Activated CD4-positive, CD25-positive, alpha-beta regulatory T cell treated with anti-CD3 and anti-CD28 coated beads, Interleukin-2, amount 50 U/mL, for 72 hours (primary cell): Measurements from ENCODE around the gene PSMD9.
"Not testable (repeated sequence)": the region's sequence is repeated elsewhere in the genome, so short reads cannot be mapped to it uniquely, and the experiment has no call there.

Experiments used
- DNase-seq: peaks from one replicate; pipeline ENCODE4 v3.0.0; 2021

PSMD9 gene

DNA sequence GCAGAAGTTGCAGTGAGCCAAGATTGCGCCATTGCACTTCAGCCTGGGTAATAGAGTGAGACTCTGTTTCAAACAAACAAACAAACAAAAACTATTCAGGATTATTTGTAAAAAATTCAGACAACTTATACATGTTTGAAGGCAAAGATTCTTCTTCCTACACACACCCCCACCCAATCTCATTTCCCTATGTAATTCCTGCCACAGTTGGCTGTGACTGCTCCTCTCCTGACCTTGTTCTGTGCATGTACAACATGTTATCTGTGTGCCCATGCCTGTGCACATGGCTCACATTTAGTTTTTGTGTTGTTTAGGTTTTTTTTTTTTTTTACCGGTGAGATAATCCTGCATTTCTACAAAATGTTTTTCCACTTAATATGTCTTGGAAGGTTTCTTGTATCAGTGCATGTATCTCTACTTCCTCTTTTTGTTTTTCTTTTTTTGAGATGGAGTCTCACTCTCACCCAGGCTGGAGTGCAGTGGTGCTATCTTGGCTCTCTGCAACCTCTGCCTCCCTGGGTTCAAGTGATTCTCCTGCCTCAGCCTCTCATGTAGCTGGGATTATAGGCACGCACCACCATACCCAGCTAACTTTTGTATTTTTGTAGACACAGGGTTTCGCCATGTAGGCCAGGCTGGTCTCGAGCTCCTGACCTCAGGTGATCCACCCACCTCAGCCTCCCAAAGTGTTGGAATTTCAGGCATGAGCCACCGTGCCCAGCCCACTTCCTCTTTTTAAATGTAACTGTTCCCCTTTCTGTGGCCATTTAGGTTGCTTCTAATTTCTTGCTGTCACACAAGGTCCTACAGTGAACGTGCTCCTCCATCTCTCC is 38.5 kb downstream of the PSMD9 start:
- DNase-seq = no peak

DNA sequence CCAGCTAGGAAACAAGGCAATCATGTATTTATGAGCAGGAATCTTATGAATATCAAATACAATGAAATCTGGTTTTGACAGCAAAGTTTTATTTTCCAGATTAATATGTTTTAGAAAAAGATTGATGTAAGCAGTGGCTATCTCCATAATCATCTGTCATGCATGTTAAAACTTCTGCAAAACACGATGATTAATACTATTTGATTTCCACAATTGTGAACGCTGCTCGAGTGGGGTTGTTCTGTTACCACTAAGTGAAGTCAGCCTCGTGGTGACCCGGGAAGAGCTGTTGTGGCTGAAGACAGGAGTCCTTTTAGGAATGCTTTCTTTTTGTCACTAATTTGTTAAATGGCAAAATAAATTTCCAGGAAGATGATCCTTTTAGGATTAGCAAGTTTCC is 39.2 kb downstream of the PSMD9 start:
- DNase-seq = no peak

DNA sequence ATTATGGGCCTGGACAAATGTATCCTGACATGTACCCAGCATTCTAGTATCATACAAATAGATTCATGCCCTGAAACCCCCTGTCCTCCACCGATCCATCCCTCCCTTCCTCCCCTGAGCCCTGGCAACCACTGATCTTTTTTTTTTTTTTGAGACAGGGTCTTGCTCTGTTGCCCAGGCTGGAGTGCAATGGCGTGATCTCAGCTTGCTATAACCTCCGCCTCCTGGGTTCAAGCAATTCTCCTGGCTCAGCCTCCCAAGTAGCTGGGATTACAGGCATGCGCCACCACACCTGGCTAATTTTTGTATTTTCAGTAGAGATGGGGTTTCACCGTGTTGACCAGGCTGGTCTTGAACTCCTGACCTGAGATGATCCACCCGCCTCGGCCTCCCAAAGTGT is 41.0 kb downstream of the PSMD9 start:
- not testable (repeated sequence) for DNase-seq

DNA sequence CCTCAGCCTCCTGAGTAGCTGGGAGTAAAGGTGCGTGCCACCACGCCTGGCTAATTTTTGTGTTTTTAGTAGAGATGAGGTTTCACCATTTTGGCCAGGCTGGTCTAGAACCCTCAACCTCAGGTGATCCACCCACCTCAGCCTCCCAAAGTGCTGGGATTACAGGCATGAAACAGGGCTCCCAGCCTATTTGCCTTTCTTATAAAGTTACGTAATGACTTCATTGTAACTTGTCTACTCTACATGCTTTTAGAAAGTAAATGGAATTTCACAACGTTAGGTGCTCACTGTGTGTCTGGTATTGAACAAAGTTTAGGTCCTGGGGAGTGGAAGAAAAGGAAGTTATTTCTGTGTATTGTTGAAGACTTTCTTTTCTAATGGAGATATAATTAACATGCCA is 42.3 kb downstream of the PSMD9 start:
- no peak for DNase-seq

DNA sequence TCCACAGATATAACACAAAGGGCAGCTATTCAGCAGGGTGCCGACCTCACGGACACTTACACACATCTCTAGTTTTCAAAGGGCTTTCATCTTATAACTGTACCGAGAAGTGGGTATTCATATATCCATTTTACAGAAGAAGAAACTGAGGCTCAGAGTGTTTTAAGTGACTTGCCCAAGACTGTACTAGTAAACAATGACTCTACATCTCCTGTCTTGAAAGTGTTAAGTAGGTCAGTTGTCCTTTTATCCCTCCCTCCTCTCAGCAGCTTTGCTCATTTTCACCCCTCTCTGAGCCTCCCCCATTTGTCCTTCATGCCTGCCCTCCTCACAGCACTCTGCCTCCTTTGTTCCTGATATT is 43.6 kb downstream of the PSMD9 start:
- no peak for DNase-seq

DNA sequence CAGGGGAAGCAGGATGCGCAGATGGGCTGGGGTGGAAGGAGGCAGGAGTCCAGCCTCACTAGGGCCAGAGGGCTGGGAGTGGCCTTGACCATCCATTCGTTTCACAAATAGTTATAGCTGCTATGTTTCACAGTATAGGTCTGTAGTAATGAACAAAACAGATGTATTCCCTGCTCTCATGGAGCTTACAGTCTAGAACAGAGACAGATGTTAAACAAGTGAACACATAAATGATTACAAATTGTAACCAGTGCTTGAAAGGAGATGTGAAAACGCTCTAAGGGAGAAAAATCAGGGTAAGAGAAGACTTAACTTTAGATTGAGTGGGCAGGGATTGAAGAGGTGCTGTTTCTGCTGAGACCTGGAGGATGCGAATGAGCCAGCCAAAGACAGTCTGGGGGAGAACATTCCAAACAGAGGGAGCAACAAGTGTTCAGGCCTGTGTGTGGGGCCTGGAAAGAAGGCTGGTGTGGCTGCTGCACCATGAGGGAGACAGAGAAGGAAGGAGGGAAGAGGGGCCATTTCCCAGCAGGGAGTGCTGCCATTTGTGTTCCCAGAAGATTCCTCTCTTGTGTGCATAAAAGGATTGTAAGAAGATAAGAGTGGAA is 44.4 kb downstream of the PSMD9 start:
- no peak for DNase-seq

DNA sequence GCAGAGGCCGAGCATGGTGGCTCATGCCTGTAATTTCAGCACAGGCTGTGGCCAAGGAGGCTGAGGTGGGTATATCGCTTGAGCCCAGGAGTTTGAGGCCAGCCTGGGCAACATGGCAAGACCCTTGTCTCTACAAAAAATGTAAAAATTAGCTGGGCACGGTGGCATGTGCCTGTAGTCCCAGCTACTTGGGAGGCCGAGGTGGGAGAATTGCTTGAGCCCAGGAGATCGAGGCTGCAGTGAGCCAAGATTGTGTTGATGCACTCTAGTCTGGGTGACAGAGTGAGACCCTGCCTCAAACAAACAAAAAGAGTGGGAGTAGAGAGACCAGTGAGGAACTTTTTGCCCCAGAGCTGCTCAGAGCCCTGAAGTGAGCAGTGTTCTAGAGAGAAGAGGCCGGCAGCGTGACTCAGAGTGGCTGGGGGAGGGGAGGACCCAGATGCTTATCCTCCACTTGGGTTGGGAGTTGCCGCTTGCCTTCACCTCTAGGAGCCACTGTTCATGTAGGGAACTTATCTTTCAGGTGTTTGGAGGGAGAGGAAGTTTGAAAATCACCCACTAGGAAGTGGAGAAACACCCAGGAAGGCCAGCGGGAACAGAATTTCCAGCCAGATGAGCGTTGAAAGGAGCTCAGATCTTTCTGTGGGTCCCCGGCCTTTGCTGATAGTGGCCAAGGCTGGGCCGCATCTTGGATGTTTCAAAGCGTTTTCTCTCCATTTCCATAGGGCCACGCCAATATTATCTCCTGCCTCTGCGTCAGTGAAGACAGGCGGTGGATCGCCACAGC is 45.1 kb downstream of the PSMD9 start:
- no peak for DNase-seq

DNA sequence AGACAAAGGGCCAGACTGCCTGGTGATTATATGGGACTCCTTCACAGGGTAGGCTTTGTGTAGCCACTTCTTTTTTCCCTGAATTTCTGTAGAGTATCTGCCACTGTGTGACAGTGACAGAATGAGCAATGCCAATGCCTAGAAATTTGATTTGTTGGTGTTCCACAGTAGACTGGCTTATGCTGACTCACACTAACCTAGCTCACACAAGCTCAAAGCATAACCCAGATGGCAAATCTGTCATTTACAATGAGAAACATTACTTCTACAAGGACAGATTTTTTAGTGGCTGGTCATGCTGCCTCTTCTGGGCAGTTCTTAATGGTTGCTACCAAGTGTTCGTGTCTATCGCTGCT is 45.7 kb downstream of the PSMD9 start:
- no peak for DNase-seq

DNA sequence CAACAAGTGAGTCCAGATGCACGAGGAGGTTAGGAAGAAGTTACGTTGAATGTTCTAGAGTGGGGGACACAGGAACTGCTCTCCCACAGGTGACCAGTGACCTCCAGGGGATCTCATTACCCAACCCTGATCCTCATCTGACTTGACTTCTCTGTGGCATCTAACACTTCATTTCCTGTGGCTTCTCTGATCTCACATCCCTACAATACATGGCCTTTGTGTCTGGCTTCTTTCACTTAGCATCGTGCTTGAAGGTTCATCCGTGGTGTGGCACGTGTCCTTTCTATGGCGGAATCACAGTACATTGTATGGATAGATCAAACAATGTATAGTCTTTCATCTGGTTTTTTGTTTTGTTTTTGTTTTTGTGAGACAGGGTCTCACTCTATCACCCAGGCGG is 49.1 kb downstream of the PSMD9 start:
- no peak for DNase-seq

DNA sequence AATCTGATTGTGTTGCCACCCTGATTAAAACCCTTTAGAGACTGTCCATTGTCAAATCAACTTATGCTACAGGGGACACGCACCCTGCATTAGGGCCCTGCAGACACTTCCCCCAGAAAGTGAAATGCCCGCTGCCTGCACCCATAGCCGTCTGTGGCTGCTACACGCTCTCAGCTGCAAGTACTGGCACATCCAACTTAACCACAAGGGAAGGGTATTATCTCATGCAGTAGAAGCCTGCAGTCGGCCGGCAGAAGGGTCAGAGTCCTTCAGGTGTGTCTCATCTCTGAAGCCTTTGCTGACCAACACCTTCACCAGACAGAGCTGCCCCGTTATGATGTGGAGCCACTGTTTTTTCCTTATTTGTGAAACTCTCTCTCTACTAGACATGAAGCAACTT is 50.6 kb downstream of the PSMD9 start:
- DNase-seq = no peak

DNA sequence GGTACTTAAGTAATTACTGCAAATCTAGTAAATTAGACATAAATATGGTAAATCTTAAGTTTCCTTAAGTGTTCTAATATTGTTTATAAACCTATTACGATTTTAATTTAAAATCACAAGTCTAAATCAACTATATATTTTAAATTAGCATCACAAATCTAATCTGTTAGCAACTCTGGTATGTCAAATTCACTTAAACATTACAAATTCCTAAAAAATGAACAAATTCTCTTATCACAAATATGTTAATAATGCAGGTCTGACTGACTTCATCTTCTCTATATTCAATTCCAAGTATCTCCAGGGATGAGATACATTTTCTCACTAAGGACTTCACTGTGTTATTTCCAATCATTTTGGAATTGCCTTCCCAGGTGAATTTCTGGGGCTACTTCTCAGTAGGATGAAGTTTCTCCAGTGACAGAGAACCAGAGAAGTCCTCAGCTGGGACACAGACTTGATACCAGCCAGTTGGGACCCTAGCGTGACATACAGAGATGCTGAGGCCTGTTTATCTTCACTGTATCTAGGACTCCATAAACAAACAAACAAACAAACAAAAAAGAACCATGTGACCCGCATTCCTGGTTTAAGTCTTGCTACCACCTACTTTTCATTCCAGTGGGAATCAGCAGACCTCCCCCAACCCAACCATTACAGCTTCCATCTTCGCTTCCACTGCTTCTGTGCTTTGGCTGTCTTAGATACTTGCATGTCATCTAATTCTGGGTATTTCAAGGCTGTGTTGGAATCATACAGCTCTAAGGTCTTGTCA is 51.6 kb downstream of the PSMD9 start:
- DNase-seq = no peak

DNA sequence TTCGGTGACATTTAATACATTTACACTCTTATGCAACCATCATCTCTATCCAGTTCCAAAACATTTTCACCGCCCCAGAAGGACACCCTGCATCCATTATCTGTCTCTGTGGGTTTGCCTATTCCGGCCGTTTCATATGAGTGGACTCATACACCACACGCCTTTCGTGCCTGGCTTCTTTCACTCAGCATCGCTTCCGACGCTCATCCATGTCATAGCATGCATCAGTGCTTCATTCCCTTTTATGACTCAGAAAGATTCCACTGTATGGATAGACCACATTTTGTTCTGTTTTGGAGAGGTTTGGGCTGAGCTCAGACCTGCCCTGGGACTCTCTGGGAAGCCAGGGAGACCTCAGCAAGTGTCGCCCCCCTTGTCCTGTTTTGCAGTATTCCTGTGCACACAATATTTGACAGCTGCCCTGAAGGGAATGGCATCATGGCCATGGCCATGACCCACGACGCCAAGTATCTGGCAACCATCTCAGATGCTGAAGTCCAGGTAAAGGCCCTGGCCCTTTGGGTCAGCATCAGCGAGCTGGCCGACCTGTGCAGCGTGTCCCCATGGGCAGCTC is 53.6 kb downstream of the PSMD9 start:
- DNase-seq = no peak

DNA sequence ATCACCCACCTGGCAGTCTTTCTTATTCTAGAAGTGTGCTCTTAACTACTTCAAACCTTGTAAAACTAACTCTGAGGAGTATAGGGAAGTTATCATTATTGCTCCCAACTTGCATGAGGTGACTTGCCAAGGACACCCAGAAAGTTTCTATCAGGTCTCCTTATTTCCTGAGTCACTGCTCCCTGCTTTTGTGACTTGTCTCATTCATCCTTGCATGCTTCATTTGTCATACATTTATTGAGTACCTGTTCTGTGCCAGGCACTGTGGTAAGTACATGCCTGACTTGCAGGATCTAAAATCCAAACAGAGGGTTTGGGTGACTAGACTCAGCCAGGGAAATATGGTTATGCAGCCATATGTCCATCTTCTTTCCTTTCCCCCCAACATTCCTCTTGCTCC is 55.3 kb downstream of the PSMD9 start:
- DNase-seq = no peak

DNA sequence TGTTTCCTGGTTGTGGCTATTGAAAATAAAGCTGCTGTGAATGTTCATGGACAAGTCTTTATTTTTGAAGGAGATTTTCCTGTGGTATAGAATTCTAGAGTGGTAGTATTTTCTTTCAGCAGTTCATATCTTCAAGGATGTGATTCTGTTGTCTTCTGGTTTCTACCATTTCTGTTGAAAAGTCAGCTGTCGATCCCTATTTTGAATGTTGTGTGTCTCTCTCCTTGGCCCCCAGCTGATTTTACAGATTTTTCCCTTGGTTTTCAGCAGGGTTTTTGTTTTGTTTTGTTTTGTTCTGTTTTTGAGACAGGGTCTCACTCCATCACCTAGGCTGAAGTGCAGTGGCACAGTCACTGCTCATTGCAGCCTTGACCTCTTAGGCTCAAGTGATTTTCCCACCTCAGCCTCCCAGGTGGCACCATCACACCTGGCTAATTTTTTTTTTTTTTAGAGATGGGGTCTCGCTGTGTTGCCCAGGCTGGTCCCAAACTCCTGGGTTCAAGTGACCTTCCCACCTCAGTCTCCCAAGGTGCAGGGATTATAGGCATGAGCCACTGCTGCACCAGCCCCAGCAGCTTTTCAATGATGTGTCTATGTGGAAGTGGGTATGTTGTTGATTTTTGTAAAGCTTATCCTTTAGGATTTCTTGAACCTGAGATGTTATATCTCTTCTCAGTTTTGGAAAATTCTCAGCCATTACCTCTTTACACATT is 57.9 kb downstream of the PSMD9 start:
- DNase-seq = no peak

DNA sequence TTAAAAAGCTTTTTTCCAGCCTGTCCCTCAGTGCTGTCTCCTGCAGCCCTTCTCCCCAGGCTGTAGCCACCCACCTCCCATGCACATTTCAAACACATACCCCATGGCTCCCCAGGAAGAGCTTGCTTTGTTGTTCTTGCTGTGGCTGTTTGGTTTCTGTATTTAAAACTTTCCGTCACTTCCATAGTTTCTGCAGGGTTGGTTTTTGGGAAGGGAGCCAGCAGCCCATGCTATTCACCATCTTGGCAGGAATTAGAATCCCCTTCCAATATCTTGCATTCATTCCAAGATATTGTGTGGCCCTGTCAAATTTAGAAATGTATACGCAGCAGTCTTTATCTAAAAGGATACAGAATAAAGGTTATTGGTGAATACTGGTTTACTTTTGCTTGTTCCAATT is 59.4 kb downstream of the PSMD9 start:
- DNase-seq = no peak

DNA sequence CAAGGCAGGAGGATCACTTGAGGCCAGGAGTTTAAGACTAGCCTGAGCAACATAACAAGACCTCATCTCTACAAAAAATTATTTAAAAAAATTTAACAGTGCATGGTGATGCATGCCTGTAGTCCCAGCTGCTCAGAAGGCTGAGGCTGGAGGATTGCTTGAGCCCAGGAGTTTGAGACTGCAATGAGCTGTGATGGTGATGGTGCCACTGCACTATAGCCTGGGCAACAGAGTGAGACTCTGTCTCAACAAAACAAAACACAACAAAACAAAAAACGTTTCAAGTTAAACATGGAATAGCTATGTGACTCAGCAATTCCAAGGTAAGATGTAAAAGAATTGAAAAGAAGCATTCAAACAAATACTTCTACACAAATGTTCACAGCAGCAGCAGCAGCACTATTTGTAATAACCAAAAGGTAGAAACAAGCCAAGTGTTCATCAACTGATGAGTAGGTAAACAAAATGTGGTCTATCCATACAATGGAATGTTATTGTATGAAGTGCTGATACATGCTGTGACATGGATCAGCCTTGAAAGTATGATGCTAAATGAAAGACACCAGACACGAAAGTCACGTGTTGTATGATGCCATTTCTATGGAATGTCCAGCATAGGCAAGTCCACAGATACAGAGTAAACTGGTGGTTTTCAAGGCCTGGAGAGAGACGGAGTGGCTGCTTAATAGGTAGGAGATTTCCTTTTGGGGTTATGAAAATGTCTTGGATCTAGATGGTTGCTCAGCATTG is 61.2 kb downstream of the PSMD9 start:
- DNase-seq = no peak

DNA sequence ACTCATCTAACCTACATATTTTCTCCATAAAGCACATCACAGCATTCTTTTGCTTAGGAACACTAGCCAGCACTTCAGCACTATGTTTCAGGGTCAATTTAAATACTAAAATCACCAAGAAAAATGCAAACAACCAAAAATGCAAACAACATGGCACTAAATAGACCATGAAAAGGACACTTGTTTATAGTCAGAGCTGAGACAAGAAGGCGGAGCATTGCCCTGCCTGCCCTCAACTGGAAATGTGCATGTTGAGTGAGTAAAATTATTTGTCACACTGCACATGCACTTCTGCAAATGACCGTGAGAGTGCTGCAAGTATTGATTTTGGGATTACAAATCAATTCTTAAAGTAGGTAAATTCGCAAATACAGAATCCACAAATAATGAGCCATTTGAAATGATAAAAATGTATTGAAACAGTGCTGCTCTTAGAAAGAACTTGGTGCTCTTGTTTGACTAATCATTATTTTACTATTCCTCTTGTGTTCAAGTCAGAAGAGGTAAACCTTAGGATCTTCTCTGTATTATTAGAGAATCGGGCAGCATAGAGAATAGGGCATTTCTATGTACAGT is 64.6 kb downstream of the PSMD9 start:
- no peak for DNase-seq

DNA sequence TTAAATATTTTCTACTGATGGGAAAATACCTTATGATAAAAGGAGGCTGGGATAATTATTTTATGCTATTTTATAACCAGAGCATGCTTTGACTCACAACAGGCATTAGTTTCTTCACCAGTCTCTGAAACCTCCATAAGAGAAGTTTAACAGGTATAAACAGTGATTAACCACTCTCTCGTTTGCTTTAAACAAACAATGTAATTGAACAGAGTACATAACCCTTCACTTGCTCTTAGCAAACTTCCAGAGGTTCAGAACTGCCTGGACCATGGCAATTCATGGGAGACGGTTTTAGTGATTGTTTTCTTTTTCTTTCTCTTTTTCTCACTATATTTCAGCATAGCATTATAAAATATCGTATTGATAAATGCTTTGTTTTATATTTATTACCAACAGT is 65.1 kb downstream of the PSMD9 start:
- no peak for DNase-seq

DNA sequence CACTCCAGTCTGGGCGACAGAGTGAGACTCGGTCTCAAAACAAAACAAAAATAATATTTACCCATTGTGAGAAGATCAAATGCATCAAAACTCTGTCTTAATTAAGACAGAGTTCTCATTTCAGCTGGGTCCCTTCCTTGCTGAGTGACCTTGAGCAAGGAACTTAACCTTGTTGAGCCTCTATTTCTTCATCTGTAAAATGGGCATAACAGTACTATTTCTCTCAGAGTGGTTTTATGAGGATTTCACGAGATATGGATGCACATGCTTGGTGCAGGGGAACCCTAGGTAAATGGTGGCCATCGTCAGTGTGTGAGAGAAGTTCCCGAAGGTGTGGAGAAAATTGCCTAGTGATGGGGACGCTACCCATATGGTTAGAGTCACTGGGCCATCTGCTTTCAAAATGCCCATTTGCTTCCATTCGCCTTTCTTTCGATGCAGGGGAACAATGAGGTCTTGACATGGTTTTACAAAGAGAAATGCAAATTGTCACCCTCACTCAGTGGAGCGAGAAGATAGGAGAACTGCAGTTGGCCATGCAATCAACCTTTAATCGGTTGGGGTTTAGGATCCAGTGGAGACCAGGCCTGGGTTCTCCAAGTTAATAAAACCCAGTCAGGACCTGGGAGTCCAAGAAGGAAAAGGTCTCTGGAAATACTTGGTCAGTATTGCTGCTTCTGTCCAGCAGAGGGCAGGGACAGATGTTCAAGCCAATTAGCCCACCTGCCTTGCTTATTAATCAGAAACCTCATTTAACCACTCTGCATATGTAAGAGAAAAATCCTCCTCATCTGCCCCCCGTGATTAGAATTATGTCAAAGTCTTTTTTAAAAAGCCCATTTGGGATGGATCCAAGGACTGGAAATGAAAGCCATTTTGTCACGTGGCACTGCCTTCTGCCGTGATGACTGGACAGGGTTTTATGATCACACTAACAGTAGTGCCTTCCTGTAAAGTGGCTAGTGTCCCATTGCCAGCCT is 67.0 kb downstream of the PSMD9 start:
- no peak for DNase-seq
